HepG2 (cell line): Measurements from ENCODE around the gene OTOP2. TPM values are rescaled to one million over a fixed set of nuclear protein-coding genes. Genes with fewer than 3 reads are reported as not detected.
A peak's percentile ranks its signal among the peaks of the same experiment; 100 is the strongest.

Experiments
- CBFB ChIP-seq: sonication (generic); formaldehyde crosslinking; IDR thresholded peaks from 2 replicates; pipeline ENCODE4 v1.4.0; 2020; ENCODE audit warnings: missing genetic modification reagents
- FOSL2 ChIP-seq: sonication (generic); formaldehyde crosslinking; IDR thresholded peaks from 2 replicates; pipeline ENCODE4 v1.4.0; 2020; ENCODE audit warnings: missing genetic modification reagents
- HDAC2 ChIP-seq: sonication (generic); formaldehyde crosslinking; IDR thresholded peaks from 2 replicates; pipeline ENCODE4 v1.4.0; 2020; ENCODE audit warnings: missing genetic modification reagents
- JDP2 ChIP-seq: sonication (generic); formaldehyde crosslinking; IDR thresholded peaks from 2 replicates; pipeline ENCODE4 v1.8.1; 2022; ENCODE audit warnings: missing genetic modification reagents, borderline replicate concordance
- KLF15 ChIP-seq: sonication (generic); formaldehyde crosslinking; IDR thresholded peaks from 2 replicates; pipeline ENCODE4 v1.8.1; 2023; ENCODE audit warnings: borderline replicate concordance, mild to moderate bottlenecking, inconsistent platforms, missing genetic modification reagents, mixed read lengths
- MNT ChIP-seq: fragments of 450-650 bp; IDR thresholded peaks from 2 replicates; pipeline ENCODE4 v1.6.1; 2016
- NCOA1 ChIP-seq: sonication (generic); formaldehyde crosslinking; IDR thresholded peaks from 2 replicates; pipeline ENCODE4 v1.9.0; 2021; ENCODE audit warnings: missing genetic modification reagents
- PRDM4 ChIP-seq: sonication (generic); formaldehyde crosslinking; IDR thresholded peaks from 2 replicates; pipeline ENCODE4 v1.9.0; 2021; ENCODE audit warnings: missing genetic modification reagents, borderline replicate concordance
- PRPF4 ChIP-seq: fragments of 200-400 bp; formaldehyde crosslinking; IDR thresholded peaks from 2 replicates; pipeline ENCODE4 v1.6.1; 2016; ENCODE audit warnings: low read length, low read depth; ENCODE audit not compliant: poor library complexity, severe bottlenecking
- REST ChIP-seq, 2 experiments: IDR thresholded peaks; 2 replicates each; pipeline ENCODE4 v1.6.1; 2011 to 2012; ENCODE audit warnings: low read length in 2 of 2, borderline replicate concordance in 1 of 2, low read depth in 1 of 2, mild to moderate bottlenecking in 1 of 2, moderate library complexity in 1 of 2
- SOX6 ChIP-seq, 2 experiments: fragments of 450-650 bp in 1 of 2; sonication (generic) in 1 of 2; formaldehyde crosslinking in 1 of 2; IDR thresholded peaks; 2 replicates each; pipeline versions ENCODE4 v1.4.0 to v1.6.1; 2017 to 2020; ENCODE audit warnings: antibody characterized with exemption in 1 of 2, mild to moderate bottlenecking in 1 of 2, missing genetic modification reagents in 1 of 2
- SRY ChIP-seq: sonication (generic); formaldehyde crosslinking; IDR thresholded peaks from 2 replicates; pipeline ENCODE4 v1.8.0; 2022; ENCODE audit warnings: mild to moderate bottlenecking, missing genetic modification reagents
- ZBTB4 ChIP-seq: sonication (generic); formaldehyde crosslinking; IDR thresholded peaks from 2 replicates; pipeline ENCODE4 v1.4.0; 2020; ENCODE audit warnings: missing genetic modification reagents, mild to moderate bottlenecking, borderline replicate concordance
- ZMYM2 ChIP-seq: sonication (generic); formaldehyde crosslinking; IDR thresholded peaks from 2 replicates; pipeline ENCODE4 v1.8.0; 2022; ENCODE audit warnings: mild to moderate bottlenecking, missing genetic modification reagents
- ZNF251 ChIP-seq: sonication (generic); formaldehyde crosslinking; IDR thresholded peaks from 2 replicates; pipeline ENCODE4 v1.9.0; 2021; ENCODE audit warnings: mild to moderate bottlenecking, missing genetic modification reagents
- ZNF724P ChIP-seq: sonication (generic); formaldehyde crosslinking; IDR thresholded peaks from 2 replicates; pipeline ENCODE4 v1.8.0; 2022; ENCODE audit warnings: missing genetic modification reagents, borderline replicate concordance
- polyA plus RNA-seq, 8 experiments: library from polyadenylated mRNA; depleted of rRNA in 3 of 8; stranded (reverse) in 7 of 8; unstranded in 1 of 8; fragments of >200 nt; fragmentation: Illumina TruSeq in 4 of 8; extraction: Trizol in 4 of 8; gene quantifications; 2 replicates each; pipeline versions ENCODE4 v1.2.1 to v1.2.3, GENCODE V29; 2011 to 2016; ENCODE audit warnings: low read depth in 4 of 8, missing spikeins in 1 of 8, mixed read lengths in 1 of 8; ENCODE audit not compliant: insufficient read depth in 1 of 8
- total RNA-seq, 5 experiments: library from RNA; depleted of rRNA; stranded (reverse); fragments of >200 nt; fragmentation: Illumina TruSeq; extraction: Trizol; gene quantifications; 2 replicates each; pipeline ENCODE4 v1.2.3, GENCODE V29; 2016; ENCODE audit warnings: low read depth in 1 of 5

The OTOP2 gene
- total and polyA plus RNA-seq, 2 of the 13 experiments (the other 11 are each of a cell fraction or from before 2014, with no cell fraction given): not detected

GRCh38 chr17:74961657-74962350, 37.7 kb downstream of the OTOP2 start (continued):
- no peak for TF ChIP-seq ZBTB4 (CRISPR knock-in tag)
- TF ChIP-seq REST (IDR thresholded peaks at IDR 0.05; ENCODE audit: borderline replicate concordance in 1 of 2, low read depth in 1 of 2, low read length in 2 of 2): no peak
- no peak for TF ChIP-seq SOX6 (IDR thresholded peaks at IDR 0.05)
- TF ChIP-seq SOX6 (CRISPR knock-in tag; IDR thresholded peaks at IDR 0.05): no peak
- no peak for TF ChIP-seq PRPF4
- TF ChIP-seq NCOA1 (CRISPR knock-in tag): no peak
- TF ChIP-seq MNT: no peak
- no peak for TF ChIP-seq CBFB (CRISPR knock-in tag)
- no peak; the same call in 1 of the 2 replicates for TF ChIP-seq HDAC2 (CRISPR knock-in tag)
- TF ChIP-seq FOSL2 (CRISPR knock-in tag): 0 out of 2 replicates have a peak, but pooled peaks have one; percentile 18
- TF ChIP-seq PRDM4 (CRISPR knock-in tag): no peak
- no peak for TF ChIP-seq ZMYM2 (CRISPR knock-in tag)
- TF ChIP-seq SRY (CRISPR knock-in tag): no peak
- no peak for TF ChIP-seq KLF15
- no peak for TF ChIP-seq JDP2 (CRISPR knock-in tag)
- no peak for TF ChIP-seq ZNF251 (CRISPR knock-in tag)
- no peak for TF ChIP-seq ZNF724P (CRISPR knock-in tag)
